ENCODE data around the gene CACNA1F. TPM values are rescaled to one million over a fixed set of nuclear protein-coding genes. Genes with fewer than 3 reads are reported as not detected.
A peak's percentile ranks its signal among the peaks of the same experiment; 100 is the strongest.

Gene CACNA1F
- total RNA-seq, 2 experiments from 2014 or later = not detected

DNA sequence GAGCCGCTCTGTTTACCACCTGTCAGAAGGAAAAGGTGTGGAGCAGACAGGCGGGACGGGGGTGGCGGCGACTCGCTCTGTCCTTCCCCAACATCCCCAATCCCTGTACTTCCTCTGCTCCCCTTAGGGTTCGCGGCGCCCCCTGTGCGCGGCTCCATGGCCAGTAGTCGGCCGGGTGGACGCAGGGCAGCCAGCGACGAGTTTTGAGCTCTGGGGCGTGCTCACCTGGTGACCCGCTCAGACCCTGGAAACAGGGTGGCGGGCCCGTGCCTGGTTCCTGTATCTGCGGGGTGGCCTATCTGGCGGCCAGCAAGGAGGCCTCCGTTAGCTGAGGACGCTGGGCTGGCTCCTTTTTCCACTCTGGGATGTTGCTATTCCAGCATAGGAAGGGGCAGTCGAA lies 75.9 kb downstream of the CACNA1F start:
- BruUV-seq (replicated peaks) = no TSS peak
- Histone ChIP-seq H3K4me1 (ENCODE audit: insufficient read depth, low read length, poor library complexity, severe bottlenecking) (peaks cover 13% of the 10 kb centered on the region), H2AFZ (ENCODE audit: low read length) (no peak overlapping the region), H3K79me2 (ENCODE audit: insufficient read depth, low read depth, low read length) (no peaks in the 10 kb centered on the region), H3K4me3 (ENCODE audit: low read depth, low read length, poor library complexity, severe bottlenecking) (no peak overlapping the region), H3K9me3 (ENCODE audit: low read length) (no peaks in the 10 kb centered on the region), H3K36me3 (ENCODE audit: insufficient read depth, low read length) (no peaks in the 10 kb centered on the region), H3K9me2 (ENCODE audit: insufficient read depth, low read length) (no peaks in the 10 kb centered on the region), H4K20me1 (ENCODE audit: insufficient read depth, low read length) (no peaks in the 10 kb centered on the region), H3K4me2 (ENCODE audit: low read length) (no peak overlapping the region), H3K27ac (ENCODE audit: low read depth, low read length, poor library complexity, severe bottlenecking) (no peak overlapping the region)
- TF ChIP-seq, protein P1, sequence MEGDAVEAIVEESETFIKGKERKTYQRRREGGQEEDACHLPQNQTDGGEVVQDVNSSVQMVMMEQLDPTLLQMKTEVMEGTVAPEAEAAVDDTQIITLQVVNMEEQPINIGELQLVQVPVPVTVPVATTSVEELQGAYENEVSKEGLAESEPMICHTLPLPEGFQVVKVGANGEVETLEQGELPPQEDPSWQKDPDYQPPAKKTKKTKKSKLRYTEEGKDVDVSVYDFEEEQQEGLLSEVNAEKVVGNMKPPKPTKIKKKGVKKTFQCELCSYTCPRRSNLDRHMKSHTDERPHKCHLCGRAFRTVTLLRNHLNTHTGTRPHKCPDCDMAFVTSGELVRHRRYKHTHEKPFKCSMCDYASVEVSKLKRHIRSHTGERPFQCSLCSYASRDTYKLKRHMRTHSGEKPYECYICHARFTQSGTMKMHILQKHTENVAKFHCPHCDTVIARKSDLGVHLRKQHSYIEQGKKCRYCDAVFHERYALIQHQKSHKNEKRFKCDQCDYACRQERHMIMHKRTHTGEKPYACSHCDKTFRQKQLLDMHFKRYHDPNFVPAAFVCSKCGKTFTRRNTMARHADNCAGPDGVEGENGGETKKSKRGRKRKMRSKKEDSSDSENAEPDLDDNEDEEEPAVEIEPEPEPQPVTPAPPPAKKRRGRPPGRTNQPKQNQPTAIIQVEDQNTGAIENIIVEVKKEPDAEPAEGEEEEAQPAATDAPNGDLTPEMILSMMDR (conservative IDR thresholded peaks at IDR 0.05; ENCODE audit: low read length) = no peak
- no peak for TF ChIP-seq EZH2phosphoT487 (IDR thresholded peaks at IDR 0.05; ENCODE audit: borderline replicate concordance, low read depth, low read length)
- ChIA-PET CTCF (ENCODE audit: unreplicated experiment) (no interaction called here), POLR2A (no interaction called here)
- intact Hi-C loops (cut with micrococcal nuclease; ENCODE audit: unreplicated experiment) = no loop called here
- DNase-seq (ENCODE audit: low spot score) = no peak

DNA sequence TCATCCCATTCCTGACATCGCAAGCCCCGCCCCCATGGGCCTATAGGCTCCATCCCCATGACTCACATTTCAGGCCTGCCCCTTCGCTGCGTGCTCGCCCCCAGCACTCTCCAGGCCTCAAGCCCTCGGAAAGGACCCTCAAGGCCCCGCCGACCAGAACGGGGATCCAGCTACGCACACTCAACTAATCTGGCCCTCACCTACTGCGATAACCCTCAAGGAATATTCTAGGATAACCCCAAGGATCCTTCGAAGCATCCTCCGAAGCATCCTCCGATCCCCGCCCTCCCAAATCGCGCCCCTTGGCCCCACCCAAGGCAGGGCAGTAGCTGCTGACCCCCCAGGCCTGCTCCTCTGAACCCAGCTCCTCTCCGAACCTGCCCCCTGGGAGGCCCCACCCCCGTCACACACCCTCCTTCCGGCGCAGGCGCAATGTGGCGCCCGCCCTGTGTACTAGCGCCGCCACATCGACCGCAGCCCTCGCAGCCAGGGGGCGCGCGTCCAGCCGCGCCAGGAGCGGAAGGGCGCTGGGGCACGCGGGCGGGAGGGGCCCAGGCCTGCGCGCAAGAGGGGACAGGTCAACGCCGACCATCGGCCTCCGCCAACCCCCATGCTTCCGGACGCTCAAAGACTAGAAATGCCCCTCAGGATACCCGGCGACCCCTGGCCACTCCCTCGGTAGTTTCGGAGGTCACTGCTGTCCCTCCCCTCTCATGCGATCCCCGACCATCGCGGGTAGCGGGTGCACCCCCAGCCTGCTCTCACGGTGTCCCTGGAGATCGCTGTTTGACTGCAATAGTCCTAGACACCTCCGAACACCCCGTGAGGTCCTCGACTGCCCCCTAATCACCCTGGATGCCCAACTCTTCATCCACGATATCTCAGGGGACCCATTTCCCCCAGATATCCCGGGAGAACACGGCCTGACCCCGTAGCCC lies 77.0 kb downstream of the CACNA1F start:
- Histone ChIP-seq H3K9me3 (ENCODE audit: low read length) (no peaks in the 10 kb centered on the region), H3K4me1 (ENCODE audit: insufficient read depth, low read length, poor library complexity, severe bottlenecking) (peaks cover 13% of the 10 kb centered on the region), H3K36me3 (ENCODE audit: insufficient read depth, low read length) (no peaks in the 10 kb centered on the region), H3K27ac (ENCODE audit: low read depth, low read length, poor library complexity, severe bottlenecking) (peak overlapping the region; percentile 83), H3K79me2 (ENCODE audit: insufficient read depth, low read depth, low read length) (no peaks in the 10 kb centered on the region), H2AFZ (ENCODE audit: low read length) (peak overlapping the region; percentile 21; the same call in 1 of the 2 replicates), H3K4me2 (ENCODE audit: low read length) (peak overlapping the region; percentile 85), H4K20me1 (ENCODE audit: insufficient read depth, low read length) (no peaks in the 10 kb centered on the region), H3K9me2 (ENCODE audit: insufficient read depth, low read length) (no peaks in the 10 kb centered on the region), H3K4me3 (ENCODE audit: low read depth, low read length, poor library complexity, severe bottlenecking) (peak overlapping the region; percentile 72)
- intact Hi-C loops (cut with micrococcal nuclease; ENCODE audit: unreplicated experiment) = no loop called here
- peak; percentile 86 for DNase-seq (ENCODE audit: low spot score)
- TF ChIP-seq, protein P1 (conservative IDR thresholded peaks at IDR 0.05; ENCODE audit: low read length) = peak; percentile 70
- no peak for TF ChIP-seq EZH2phosphoT487 (IDR thresholded peaks at IDR 0.05; ENCODE audit: borderline replicate concordance, low read depth, low read length)
- no TSS peak for BruUV-seq (replicated peaks)
- CTCF ChIA-PET (ENCODE audit: unreplicated experiment) = interaction anchor here (0.6 to 0.9 kb wide), 4 partner anchors 9 to 35 kb away, joined by 3 to 9 read pairs (median 5); partner anchors contain the start of gene PLP2
- POLR2A ChIA-PET = interaction anchor here (1.1 to 2.5 kb wide), 4 partner anchors 10 to 21 kb away, joined by 3 to 7 read pairs (median 4); partner anchors contain the start of gene PLP2

All from OCI-LY7 (cell line).